Measurements from ENCODE around the gene ACP3. TPM values are rescaled to one million over a fixed set of nuclear protein-coding genes. Genes with fewer than 3 reads are reported as not detected.

Gene ACP3
- polyA plus RNA-seq, 1 donor from 2014 or later = not detected

DNA sequence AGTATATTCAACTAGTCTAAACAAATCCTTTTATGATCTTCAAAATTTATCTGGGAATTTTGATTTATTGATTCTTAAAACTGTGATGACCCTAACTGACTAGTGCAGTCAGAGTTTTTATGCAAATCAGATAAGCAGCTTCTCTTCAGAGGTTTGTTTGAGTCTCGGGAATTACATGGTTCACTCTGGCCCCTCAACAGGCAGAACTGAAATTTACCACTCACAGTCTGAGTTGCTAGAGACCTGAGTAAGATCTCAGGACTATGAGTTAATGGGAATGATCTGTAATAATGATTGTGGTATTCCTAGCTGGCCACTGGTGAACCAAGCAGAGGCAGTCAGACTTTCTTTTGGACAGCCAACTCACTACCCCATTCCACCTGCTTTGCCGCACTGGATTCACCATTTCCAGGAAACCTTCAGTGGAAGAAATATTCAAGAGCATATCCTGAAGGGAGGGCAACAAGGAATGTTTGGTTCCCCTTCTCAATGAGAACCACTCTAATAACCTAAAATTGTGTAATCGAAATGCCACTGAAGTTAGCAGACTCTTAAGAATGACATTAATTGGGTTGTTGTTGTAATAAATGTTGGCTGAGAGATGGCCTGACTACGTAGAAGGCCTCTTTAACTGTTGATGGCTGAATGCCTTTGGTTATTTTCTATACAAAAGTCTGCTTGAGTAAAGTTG lies 88.5 kb downstream of the ACP3 start:
- H2AFZ ChIP-seq (ENCODE audit: low read depth, low read length) = no peak overlapping the region
- H3K4me3 ChIP-seq (ENCODE audit: low read length) = no peak overlapping the region
- H4K20me1 ChIP-seq (ENCODE audit: insufficient read depth) = no peaks in the 10 kb centered on the region
- no peak for TF ChIP-seq EP300 (conservative IDR thresholded peaks at IDR 0.05; ENCODE audit: poor library complexity, severe bottlenecking)
- no peak for TF ChIP-seq CTCF (IDR thresholded peaks at IDR 0.05; ENCODE audit: poor library complexity, severe bottlenecking)
- TF ChIP-seq REST (IDR thresholded peaks at IDR 0.05; ENCODE audit: borderline replicate concordance) = no peak
- no peak for TF ChIP-seq EZH2 (IDR thresholded peaks at IDR 0.05; ENCODE audit: borderline replicate concordance, insufficient read depth, low read length, poor library complexity, severe bottlenecking)
- TF ChIP-seq SMC3 (conservative IDR thresholded peaks at IDR 0.05; ENCODE audit: poor library complexity) = no peak
- no peak for TF ChIP-seq MXI1 (conservative IDR thresholded peaks at IDR 0.05; ENCODE audit: poor library complexity, severe bottlenecking)
- no peak for TF ChIP-seq POLR2AphosphoS5 (IDR thresholded peaks at IDR 0.05)
- TF ChIP-seq RAD21 (conservative IDR thresholded peaks at IDR 0.05) = no peak
- TF ChIP-seq TAF1 (IDR thresholded peaks at IDR 0.05; ENCODE audit: low read depth) = no peak
- H3K27ac ChIP-seq (ENCODE audit: low read length) = no peak overlapping the region
- no peak overlapping the region for H3K9ac ChIP-seq (ENCODE audit: low read length)
- no peaks in the 10 kb centered on the region for H3K79me2 ChIP-seq (replicated peaks; ENCODE audit: insufficient read depth, low read length)
- no peak overlapping the region for H3K4me2 ChIP-seq (ENCODE audit: low read length)
- H3F3A ChIP-seq (ENCODE audit: insufficient read depth, low read length, poor library complexity, severe bottlenecking) = no peaks in the 10 kb centered on the region
- no peaks in the 10 kb centered on the region for H3K9me2 ChIP-seq (ENCODE audit: insufficient read depth, low read length)
- no peaks in the 10 kb centered on the region for H3K27me3 ChIP-seq (ENCODE audit: insufficient read depth, low read depth, low read length)
- H3K36me3 ChIP-seq (ENCODE audit: insufficient read depth, low read length) = no peaks in the 10 kb centered on the region
- no peaks in the 10 kb centered on the region for H3K9me3 ChIP-seq (ENCODE audit: low read length)

DNA sequence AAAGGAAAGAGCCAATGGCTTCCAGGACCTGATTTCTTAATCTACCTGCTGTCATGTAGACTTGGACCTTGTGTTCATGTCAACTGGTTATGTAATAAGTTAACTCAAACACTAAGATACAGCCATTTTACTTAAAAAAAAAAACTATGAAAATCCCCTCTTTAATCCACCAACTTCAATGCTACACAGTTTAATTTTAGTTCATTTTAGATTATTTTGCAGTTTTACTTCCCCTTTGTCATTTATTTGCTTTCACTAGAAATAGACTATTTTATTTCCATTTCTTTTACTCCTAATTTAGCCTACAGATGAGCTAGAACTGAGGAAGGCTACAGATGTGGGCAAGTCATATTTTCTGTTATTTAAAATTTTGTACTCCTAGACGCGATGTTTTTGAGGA lies 89.4 kb downstream of the ACP3 start:
- Histone ChIP-seq H4K20me1 (ENCODE audit: insufficient read depth) (no peaks in the 10 kb centered on the region), H3K9me2 (ENCODE audit: insufficient read depth, low read length) (no peaks in the 10 kb centered on the region), H2AFZ (ENCODE audit: low read depth, low read length) (no peak overlapping the region), H3K27me3 (ENCODE audit: insufficient read depth, low read depth, low read length) (no peaks in the 10 kb centered on the region), H3K4me2 (ENCODE audit: low read length) (no peak overlapping the region), H3K9ac (ENCODE audit: low read length) (no peak overlapping the region), H3K4me3 (ENCODE audit: low read length) (no peak overlapping the region), H3K36me3 (ENCODE audit: insufficient read depth, low read length) (no peaks in the 10 kb centered on the region), H3F3A (ENCODE audit: insufficient read depth, low read length, poor library complexity, severe bottlenecking) (no peaks in the 10 kb centered on the region), H3K79me2 (replicated peaks; ENCODE audit: insufficient read depth, low read length) (no peaks in the 10 kb centered on the region), H3K27ac (ENCODE audit: low read length) (no peak overlapping the region), H3K9me3 (ENCODE audit: low read length) (no peaks in the 10 kb centered on the region)
- TF ChIP-seq POLR2AphosphoS5 (IDR thresholded peaks at IDR 0.05) (no peak), MXI1 (conservative IDR thresholded peaks at IDR 0.05; ENCODE audit: poor library complexity, severe bottlenecking) (no peak), REST (IDR thresholded peaks at IDR 0.05; ENCODE audit: borderline replicate concordance) (no peak), CTCF (IDR thresholded peaks at IDR 0.05; ENCODE audit: poor library complexity, severe bottlenecking) (no peak), SMC3 (conservative IDR thresholded peaks at IDR 0.05; ENCODE audit: poor library complexity) (no peak), TAF1 (IDR thresholded peaks at IDR 0.05; ENCODE audit: low read depth) (no peak), EZH2 (IDR thresholded peaks at IDR 0.05; ENCODE audit: borderline replicate concordance, insufficient read depth, low read length, poor library complexity, severe bottlenecking) (no peak), EP300 (conservative IDR thresholded peaks at IDR 0.05; ENCODE audit: poor library complexity, severe bottlenecking) (no peak), RAD21 (conservative IDR thresholded peaks at IDR 0.05) (no peak)

All from neural cell (in vitro differentiated cells).